HG02973 (cell line): Measurements from ENCODE around the gene SCN5A.

Experiments used
- ATAC-seq: cut with Tn5 transposase; IDR thresholded peaks from one replicate; pipeline ENCODE4 v1.9.1; 2021; ENCODE audit warnings: moderate library complexity; ENCODE audit not compliant: unreplicated experiment

The SCN5A gene

GRCh38 chr3:38649500-38650247 lies at the start of gene SCN5A:
Gene SCN5A (minus strand): TSS chr3:38649687. CDS start chr3:38633307, 16,380 bp downstream.
- no peak for ATAC-seq

- ATAC-seq = no peak
These were observed 49.3 kb upstream of the SCN5A start for GRCh38 chr3:38698760-38699159.

DNA sequence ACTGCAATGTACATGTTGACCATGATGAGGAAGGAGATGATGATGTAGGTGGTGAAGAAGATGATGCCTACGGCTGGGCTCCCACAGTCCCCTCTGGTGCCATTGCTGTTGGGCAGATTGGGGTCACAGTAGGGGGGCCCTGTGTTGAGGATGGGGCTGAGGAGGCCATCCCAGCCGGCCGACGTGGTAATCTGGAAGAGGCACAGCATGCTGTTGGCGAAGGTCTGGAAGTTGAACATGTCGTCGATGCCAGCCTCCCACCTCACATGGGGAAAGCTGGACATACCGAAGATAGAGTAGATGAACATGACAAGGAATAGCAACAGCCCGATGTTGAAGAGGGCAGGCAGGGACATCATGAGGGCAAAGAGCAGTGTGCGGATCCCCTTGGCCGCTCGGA lies 48.6 kb upstream of the SCN5A start:
- ATAC-seq = no peak

- no peak for ATAC-seq
These were observed 46.5 kb upstream of the SCN5A start for GRCh38 chr3:38696034-38696433.

DNA sequence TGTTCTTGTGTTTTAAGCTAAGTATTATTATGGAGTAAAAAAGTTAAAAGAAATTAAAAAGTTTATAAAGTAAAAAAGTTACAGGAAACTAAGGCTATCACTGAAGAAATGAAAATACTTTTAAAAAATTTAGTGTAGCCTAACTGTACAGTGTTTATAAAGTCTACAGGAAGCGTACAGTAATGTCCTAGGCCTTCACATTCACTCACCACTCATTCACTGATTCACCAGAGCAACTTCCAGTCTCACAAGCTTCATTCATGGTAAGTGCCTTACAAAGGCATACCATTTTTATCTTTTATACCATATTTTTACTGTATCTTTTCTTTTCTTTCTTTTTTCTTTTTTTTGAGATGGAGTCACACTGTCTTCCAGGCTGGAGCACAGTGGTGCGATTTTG lies 40.7 kb upstream of the SCN5A start:
- no peak for ATAC-seq

DNA sequence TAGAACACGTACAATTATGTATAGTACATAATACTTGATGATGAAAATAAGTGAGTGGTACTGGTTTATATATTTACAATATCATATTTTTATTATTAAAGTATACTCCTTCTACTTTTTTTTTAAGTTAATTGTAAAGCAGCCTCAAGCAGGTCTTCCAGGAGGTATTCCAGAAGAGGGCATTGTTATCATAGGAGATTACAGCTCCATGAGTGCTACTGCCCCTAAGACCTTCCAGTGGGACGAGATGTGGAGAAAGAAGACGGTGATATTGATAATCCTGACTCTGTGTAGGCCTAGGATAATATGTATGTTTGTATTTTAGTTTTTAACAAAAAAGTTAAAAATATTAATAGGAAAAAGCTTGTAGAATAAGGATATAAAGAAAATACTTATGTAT lies 40.3 kb upstream of the SCN5A start:
- no peak for ATAC-seq

GRCh38 chr3:38689346-38689745 lies 39.9 kb upstream of the SCN5A start:
- no peak for ATAC-seq

GRCh38 chr3:38687321-38687720 lies 37.8 kb upstream of the SCN5A start:
- ATAC-seq = no peak

DNA sequence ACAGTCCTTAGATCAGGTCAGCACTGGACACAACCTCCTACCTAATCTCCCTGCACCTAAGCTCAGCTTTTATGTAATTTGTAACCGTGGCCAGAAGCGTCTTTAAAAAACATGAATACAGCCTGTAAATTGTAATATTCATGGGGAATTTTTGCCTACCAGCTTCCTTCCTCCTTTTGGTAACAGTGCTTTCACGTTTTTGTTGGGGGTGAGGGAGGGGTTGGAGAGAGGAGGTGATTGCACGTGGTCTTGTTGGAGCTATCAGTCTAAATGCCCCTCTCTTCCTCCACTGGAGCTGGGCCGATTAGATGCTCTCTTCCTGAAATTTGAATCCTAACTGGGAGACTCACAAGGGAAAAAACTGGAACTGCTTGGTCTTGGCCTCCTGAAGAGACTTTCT lies 35.1 kb upstream of the SCN5A start:
- ATAC-seq = no peak

- ATAC-seq = no peak
These were observed 20.2 kb upstream of the SCN5A start for GRCh38 chr3:38669668-38670067.

DNA sequence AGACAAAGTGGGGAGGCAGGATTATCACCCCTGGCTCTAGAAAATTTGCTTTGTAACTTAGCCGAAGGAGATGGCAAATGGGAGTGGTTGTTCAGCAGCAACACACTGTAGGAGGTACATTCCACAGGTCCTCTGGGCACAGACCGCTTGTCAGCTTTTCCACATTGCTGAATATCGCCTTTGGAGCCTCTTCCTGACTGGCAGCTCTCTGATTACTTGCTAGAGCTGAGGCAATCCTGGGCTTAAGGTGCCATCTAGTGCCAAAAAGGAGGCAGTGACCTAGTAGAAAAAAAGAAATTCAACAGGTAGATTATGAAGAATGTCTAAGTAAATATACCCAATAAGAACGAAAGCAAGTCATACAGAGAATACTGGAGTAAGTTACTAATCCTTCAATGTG lies 13.1 kb upstream of the SCN5A start:
- ATAC-seq = no peak

GRCh38 chr3:38658841-38659240 lies 9.4 kb upstream of the SCN5A start:
- ATAC-seq = no peak

GRCh38 chr3:38657369-38657768 lies 7.9 kb upstream of the SCN5A start:
- ATAC-seq = no peak

DNA sequence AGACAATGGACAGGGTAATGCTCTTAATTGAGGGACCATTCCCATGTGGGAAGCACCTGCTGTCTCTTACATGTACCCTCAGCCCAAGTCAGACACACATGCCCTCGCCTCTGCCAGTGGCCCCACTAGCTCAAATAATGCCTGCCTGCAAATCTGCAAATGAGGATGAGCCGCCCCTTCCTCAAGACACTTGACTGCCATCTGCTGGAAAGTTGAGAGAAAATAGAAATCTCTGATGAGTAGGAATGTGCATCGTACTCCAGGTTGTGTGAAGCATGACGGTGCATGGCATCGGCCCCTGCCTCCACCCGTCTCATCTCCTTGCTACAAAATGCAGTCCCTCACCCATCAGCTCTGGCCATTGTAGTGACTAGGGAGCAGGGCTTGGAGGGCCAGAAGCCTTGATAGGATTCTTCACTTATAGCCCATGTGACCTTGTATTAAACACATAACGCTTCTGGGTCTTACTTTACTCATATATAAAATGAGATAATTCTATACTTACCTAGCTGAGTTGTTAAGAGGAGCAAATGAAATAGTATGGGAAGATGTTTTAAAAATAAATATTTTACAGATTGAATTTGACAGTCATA lies 6.3 kb upstream of the SCN5A start:
- no peak for ATAC-seq

DNA sequence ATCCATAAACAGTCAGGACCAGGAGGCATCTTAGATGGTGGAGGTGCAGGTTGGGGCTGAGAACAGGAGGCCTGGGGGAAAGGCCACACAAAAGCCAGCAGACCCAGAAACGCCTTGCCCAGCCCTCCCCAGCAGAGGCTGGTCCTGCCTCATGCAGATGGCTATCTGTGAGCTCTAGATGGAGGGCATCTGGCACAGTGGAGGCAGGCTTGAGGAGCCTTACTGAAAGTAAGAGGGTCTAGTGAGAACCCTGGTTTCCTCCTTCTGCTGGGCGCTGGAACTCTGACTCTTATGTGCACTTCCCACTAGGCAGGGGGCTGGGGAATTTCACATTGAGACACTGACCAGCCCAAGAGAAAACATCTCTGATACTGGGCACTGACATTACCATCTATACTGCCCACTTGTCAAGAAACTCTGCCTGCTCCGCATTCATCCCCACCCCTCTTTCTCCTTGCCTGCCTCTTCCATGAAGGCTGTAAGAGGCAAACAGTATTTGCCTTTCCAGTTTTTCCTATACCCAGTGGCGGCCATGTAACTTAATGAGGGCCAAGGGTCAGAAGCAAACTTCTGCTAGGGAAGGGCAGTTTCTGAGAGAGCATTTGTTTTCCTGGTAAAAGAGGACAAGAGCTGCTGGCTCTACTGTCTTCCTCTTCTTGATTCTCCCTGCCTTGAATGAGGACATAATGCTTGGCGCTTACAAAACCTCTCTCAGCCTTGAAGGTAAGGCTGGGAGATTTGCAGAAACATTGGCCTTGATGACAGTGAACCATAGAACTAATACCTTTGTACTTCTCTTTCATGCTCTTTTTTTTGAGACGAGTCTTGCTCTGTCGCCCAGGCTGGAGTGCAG lies 4.4 kb upstream of the SCN5A start:
- ATAC-seq = no peak

GRCh38 chr3:38652934-38653333 lies 3.4 kb upstream of the SCN5A start:
- no peak for ATAC-seq

GRCh38 chr3:38651153-38651789 lies 1.8 kb upstream of the SCN5A start:
- peak; percentile 53 for ATAC-seq

GRCh38 chr3:38650248-38650951 lies 913 bp upstream of the SCN5A start:
- ATAC-seq = no peak

GRCh38 chr3:38648659-38649499 lies 608 bp downstream of the SCN5A start:
- ATAC-seq = no peak
